ENCODE results near the gene BNC2.

BNC2 gene

DNA sequence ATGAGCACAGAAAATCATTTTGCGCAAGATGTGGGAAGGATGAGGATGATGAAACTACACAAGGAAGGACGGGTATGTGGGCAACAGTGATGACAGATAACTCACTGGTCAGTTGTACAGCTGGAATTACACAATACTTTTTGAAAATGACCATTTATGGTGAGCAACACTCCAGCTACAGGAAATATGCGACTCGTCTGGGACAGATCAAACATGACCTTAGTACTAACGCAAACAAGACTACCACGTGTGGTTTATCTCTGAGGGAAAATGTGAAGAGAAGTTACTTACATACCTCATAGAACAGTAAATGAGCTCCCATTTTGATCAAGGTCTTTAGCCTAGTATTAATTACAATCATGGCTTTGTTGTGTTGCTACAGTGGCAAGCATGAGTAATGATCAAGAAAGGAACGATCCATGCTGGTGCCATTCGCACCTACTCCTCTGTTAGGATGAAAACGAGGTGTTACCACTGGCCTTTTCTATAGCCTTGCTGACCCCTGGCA, 456.9 kb downstream of the BNC2 start:
- no peak for DNase-seq (ENCODE audit: low spot score)

- no peak for DNase-seq (ENCODE audit: low spot score)
Measured at GRCh38 chr9:16412740-16413139, 457.7 kb downstream of the BNC2 start.

DNA sequence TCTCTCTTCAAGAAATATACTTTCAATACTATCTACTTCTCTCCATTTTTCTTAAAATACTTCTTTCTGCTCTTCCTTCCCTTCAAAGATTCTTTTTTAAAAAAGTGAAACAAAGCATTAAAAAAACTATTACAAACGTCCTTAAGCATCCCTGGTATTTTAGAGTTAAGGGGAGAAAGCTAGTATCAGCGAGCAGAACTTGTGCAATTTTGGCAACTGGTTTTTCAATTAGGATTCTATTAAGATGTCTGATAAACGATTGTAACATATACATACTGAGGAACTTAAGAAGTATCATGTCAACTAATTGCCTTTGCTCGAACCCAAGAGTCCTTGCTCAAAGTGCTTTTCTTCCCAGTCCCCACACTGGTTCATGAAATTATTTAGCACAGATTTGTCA, 459.2 kb downstream of the BNC2 start:
- no peak for DNase-seq (ENCODE audit: low spot score)

GRCh38 chr9:16410601-16411280, 459.7 kb downstream of the BNC2 start:
- DNase-seq (ENCODE audit: low spot score): no peak

GRCh38 chr9:16407617-16408016, 462.9 kb downstream of the BNC2 start:
- DNase-seq (ENCODE audit: low spot score): no peak

- no peak for DNase-seq (ENCODE audit: low spot score)
Measured at GRCh38 chr9:16406526-16407225, 463.8 kb downstream of the BNC2 start.

DNA sequence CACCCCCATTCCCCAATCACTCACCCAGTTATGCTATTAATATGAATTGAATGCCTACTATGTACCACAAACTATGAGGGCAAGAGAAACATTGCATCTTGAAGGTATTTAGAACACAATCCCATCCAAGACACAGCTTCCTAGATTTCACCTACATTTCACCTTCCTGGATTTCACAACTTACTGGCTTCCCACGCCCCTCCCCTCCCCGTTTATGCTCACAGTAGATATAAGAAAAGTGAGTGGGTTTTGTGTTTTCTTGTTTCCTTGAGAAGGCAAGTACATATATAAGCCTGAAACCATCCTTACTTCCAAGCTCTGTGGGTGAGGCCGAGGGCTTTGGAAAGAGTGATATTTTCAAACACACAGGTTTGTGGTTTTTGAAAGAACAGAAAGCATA, 465.0 kb downstream of the BNC2 start:
- DNase-seq (ENCODE audit: low spot score): no peak

- no peak for DNase-seq (ENCODE audit: low spot score)
Measured at GRCh38 chr9:16401701-16402100, 468.8 kb downstream of the BNC2 start.

DNA sequence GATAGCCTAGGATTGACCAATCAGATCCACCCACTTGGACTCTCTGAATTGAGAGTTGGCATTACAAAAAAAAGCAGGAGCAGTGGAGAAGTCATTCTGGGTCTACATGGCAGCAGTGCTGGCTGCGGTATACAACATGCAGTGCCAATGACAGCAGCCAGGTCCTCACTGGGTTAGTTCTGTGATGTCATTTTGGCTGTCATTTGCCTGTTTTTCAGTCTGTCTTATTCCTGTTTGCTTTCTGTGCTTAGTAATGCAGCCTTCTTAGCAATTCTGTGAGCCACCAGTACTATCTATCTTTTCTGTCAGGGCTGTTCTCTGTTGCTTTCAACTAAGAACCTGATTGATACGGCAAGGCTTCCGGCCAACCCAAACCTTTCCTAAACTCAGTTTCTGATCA, 471.8 kb downstream of the BNC2 start:
- DNase-seq (ENCODE audit: low spot score): no peak

- no peak for DNase-seq (ENCODE audit: low spot score)
Measured at GRCh38 chr9:16396389-16396788, 474.1 kb downstream of the BNC2 start.

DNA sequence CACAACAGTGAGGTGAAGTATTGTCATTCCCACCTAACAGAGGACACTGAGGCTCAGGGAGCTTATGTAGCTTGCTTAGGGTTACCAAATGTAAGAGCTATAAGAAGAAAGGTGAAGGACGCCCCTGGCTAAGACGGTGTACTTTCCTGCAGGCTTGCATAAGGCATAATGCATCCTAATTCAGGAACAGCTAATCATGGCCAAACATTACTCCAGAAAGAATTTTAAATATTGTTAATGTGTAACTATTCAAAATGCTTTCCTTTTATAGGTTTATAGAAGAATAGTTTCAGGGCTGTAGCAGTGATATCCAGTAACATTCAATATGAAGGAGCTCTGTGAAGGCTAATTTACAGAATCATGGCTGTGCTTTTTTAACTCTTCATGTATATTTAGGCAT, 479.1 kb downstream of the BNC2 start:
- no peak for DNase-seq (ENCODE audit: low spot score)

- DNase-seq (ENCODE audit: low spot score): no peak
Measured at GRCh38 chr9:16387382-16387781, 483.1 kb downstream of the BNC2 start.

DNA sequence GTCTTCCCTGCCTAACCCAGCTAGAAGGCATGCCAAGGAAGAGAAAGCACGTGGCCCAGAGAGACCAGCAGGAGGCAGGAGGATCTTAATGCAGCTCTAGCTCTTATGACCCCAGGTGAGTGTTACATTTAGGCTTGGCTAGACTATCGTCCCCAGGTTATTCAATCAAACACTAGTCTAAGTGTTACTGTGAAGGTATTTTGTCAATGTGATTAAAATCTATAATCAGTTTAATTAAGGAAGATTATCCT, 483.7 kb downstream of the BNC2 start:
- DNase-seq (ENCODE audit: low spot score): no peak

DNA sequence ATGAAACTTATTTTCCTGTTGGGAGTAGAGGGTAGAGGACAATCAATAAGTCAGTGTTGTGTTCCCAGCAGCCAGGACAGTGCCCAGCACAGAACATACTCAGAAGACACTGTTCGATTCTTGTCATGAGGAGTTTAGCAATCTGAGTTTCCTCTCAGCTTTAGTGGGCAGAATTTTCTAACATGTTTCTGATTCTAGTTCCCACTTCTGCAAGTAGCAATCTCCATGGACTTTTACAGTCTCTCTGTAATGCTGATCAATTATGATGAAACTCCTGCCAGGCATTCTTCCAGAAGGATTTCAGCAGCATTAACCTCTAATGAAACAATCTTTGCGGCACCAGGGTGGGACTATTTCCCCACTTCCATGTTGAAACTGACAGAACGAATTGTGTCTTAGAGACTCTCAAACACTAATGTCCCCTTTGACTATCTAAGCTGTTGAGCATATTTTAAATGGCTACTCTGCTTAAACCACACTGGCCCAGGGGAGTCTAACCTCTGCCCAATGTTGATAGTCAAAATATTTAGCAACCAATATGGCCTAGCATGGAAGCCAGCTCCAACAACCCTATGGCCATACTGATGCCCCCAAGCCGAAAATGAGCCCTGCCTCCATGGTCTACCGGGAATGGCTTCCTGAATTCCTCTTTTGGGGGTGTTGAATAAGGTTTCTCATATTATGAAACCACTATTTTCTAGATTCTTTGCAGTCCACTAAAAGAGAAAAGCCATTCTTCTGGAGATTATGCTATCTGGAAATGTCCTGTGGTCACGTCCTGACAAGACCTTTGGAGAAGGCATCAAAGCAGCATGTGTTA, 484.3 kb downstream of the BNC2 start:
- no peak for DNase-seq (ENCODE audit: low spot score)

DNA sequence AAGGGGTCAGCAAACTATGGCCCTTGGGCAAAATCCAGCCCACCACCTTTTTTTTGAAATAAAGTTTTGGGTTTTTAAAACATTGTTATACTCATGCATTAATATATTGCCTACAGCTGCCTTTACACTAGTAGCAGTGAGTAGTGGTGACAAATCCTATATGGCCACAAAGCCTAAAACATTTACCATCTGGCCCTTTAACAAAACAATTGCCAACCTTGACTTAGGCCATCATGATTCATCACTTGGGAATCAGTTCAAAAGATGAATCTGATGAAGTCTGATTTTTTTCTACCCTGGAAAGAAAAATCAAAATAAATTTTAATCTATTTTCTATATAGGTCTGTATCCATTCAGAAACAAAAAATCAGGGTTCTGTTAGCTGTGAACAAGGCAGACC, 484.9 kb downstream of the BNC2 start:
- DNase-seq (ENCODE audit: low spot score): no peak

DNA sequence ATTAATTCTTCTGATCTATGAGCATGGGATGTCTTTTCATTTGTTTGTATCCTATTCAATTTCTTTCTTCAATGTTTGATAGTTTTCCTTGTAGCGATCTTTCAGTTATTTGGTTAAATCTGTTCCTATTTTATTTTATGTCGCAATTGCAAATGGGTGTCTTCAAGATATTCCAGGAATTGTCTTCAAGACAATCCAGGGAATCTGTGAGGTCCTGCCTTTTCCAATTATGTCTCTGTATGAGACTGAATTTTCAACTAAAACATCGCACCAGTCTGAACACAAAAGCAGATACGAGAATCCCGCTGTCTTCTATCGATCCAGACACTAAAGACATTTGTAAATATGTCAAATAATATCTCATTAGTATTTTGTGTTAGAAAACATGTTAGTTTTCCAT, 485.5 kb downstream of the BNC2 start:
- DNase-seq (ENCODE audit: low spot score): no peak

DNA sequence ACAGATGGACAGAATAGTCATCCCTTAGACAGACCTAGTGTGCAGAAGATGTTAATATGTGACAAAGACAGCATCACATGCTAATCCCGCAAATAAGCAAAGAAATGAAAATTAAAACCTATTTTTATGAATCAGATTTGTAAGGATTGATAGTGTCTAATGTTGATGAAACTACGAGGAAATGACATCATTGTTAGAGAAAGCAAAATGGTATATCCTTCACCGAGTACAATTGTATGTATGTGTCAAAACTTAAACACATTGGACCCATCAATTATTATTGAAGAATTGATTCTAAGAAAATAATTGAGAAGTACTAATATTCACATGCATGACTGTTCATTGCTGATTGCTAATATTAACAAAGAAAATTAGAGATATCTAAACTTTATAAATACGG, 493.2 kb downstream of the BNC2 start:
- no peak for DNase-seq (ENCODE audit: low spot score)

- no peak for DNase-seq (ENCODE audit: low spot score)
Measured at GRCh38 chr9:16371306-16371705, 499.2 kb downstream of the BNC2 start.

GRCh38 chr9:16370647-16371046, 499.8 kb downstream of the BNC2 start:
- no peak for DNase-seq (ENCODE audit: low spot score)

GRCh38 chr9:16369427-16369826, 501.0 kb downstream of the BNC2 start:
- no peak for DNase-seq (ENCODE audit: low spot score)

DNA sequence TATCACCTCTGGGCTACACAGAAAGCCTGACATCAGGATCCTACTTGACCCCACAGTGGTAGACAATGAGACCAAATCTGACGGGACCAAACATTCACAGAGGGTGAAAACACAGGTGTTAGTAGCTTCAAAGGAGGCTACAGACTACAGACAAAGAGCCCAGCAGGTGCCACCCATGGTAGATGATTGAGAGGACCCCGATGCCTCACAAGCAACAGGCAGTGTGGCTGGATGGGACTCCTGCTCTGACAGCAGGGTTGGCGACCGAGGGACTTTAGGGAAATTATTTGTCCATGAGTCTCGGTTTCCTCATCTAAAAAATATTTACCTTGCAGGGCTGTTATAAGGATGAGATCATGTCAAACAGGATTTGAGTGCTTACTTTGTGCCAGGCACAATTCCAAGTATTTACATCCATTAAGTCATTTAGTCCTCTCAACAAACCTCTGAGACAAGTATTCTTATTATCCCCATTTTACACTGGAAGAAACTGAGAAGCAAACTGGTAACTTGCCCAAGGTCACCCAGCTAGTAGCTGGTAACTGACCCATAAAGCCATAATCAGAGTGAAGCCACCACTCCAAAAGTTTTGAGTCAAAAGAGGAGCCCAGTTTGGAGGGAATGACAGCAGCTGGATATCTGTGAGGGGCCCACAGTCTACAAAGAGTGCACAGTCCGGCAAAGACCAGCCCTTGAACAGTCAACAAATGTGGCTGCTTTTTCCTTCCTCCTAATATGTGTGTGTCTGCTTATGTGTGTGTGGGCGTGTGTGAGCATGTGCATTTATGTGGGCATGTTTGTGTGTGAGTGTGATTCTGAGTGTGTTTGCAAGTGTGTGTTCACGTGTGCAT, 502.0 kb downstream of the BNC2 start:
- no peak for DNase-seq (ENCODE audit: low spot score)

GRCh38 chr9:16367605-16368231, 502.8 kb downstream of the BNC2 start:
- peak; percentile 31 for DNase-seq (ENCODE audit: low spot score)

Measured in COLO829 (cell line).